ENCODE measurements around the gene MLLT3. TPM values are rescaled to one million over a fixed set of nuclear protein-coding genes. Genes with fewer than 3 reads are reported as not detected.

Gene MLLT3
- total and polyA plus RNA-seq, 2 of the 13 experiments (the other 11 are each of a cell fraction or from before 2014, with no cell fraction given) = 12.3 to 12.6 TPM

DNA sequence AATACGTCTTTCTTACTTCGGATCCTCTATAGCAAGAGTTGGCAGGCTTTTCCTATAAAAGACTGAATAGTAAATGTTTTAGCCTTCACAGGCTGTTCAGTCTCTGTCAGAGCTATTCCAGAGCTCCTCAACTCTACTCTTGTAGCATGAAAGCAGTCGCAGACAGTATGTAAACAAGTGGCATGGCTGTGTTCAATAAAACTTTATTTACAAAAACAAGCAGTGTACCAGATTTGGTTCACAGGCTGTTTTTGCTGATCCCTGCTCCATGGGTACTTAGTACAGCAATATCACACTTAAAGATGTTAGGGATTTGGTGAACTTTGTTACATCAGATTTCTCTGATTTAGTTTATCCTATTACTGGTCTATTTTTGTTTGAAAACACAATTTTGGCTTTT is 235.2 kb downstream of the MLLT3 start:
- no peaks in the 10 kb centered on the region for H3K36me3 ChIP-seq (replicated peaks in 1 of 2; ENCODE audit: control insufficient read depth in 1 of 2, insufficient read depth in 2 of 2, low read length in 2 of 2)
- H3K9ac ChIP-seq (ENCODE audit: insufficient read depth, low read depth, low read length) = no peak overlapping the region
- POLR2A ChIA-PET = no interaction called here
- DNase-seq (ENCODE audit: low spot score) (no peak), FAIRE-seq (no peak), ATAC-seq (no peak)
- CTCF ChIA-PET (ENCODE audit: low intra/inter-chr PET ratio, low total read pairs) = no interaction called here
- no peaks in the 10 kb centered on the region for H4K20me1 ChIP-seq (ENCODE audit: insufficient read depth, low read length)
- intact Hi-C loops (cut with micrococcal nuclease; ENCODE audit: unreplicated experiment) (no loop called here), in situ Hi-C loops (cut with HindIII; ENCODE audit: extremely low pct_ligation_motif_present, low pct_unique_long_range_greater_than_20kb) (no loop called here)
- H3K27me3 ChIP-seq (ENCODE audit: control insufficient read depth in 1 of 2, insufficient read depth in 2 of 2, low read length in 2 of 2) = no peaks in the 10 kb centered on the region
- no peaks in the 10 kb centered on the region for H3K9me3 ChIP-seq (ENCODE audit: low read length)
- no peaks in the 10 kb centered on the region for H3K79me2 ChIP-seq (ENCODE audit: insufficient read depth, low read length)
- no peak overlapping the region for H2AFZ ChIP-seq (ENCODE audit: low read length)
- no TSS peak for BruUV-seq (replicated peaks)
- H3K4me2 ChIP-seq (ENCODE audit: low read depth, low read length) = no peak overlapping the region
- WGBS (ENCODE audit: low lambda C conversion rate) = 71% methylated on average over 3 of the region's 3 CpGs
- H3K27ac ChIP-seq (ENCODE audit: extremely low read length, insufficient read depth, low read length) = no peak overlapping the region
- peaks cover 28% of the 10 kb centered on the region for H3K4me1 ChIP-seq (ENCODE audit: insufficient read depth, low read length)
- TF ChIP-seq ZFP62 (CRISPR knock-in tag; IDR thresholded peaks at IDR 0.05) (no peak), CTCF (CRISPR knock-in tag; IDR thresholded peaks at IDR 0.05) (no peak), SRSF9 (IDR thresholded peaks at IDR 0.05; ENCODE audit: borderline replicate concordance, insufficient read depth, low read depth, low read length, poor library complexity, severe bottlenecking) (no peak), ZXDC (CRISPR knock-in tag; IDR thresholded peaks at IDR 0.05) (no peak), ZBTB40 (IDR thresholded peaks at IDR 0.05) (peak; percentile 25; the same call in 1 of the 2 replicates), ZBTB40 (CRISPR knock-in tag; IDR thresholded peaks at IDR 0.05) (peak; percentile 92; the same call in 1 of the 2 replicates), HOMEZ (CRISPR knock-in tag; IDR thresholded peaks at IDR 0.05; ENCODE audit: low read depth) (no peak), ZNF160 (CRISPR knock-in tag; IDR thresholded peaks at IDR 0.05) (no peak), ZC3H13 (CRISPR knock-in tag; IDR thresholded peaks at IDR 0.05) (no peak)
- no peak overlapping the region for H3K4me3 ChIP-seq (replicated peaks in 1 of 3; ENCODE audit: insufficient read depth in 1 of 3, low read depth in 2 of 3, low read length in 3 of 3)

Data from HepG2 (cell line).